OCI-LY1 (cell line): Measurements from ENCODE around the gene USP2.

ENCODE experiments used
- H2AFZ ChIP-seq: fragments of 200-600 bp; sonication (generic), shearing (Covaris generic); 2 replicates; pipeline ENCODE4 v1.6.0; 2014; ENCODE audit warnings: antibody characterized with exemption, mild to moderate bottlenecking, low read length
- H3F3A ChIP-seq: fragments of 200-600 bp; sonication (generic), shearing (Covaris generic); 2 replicates; pipeline ENCODE4 v1.6.0; 2014; ENCODE audit warnings: mild to moderate bottlenecking, antibody characterized with exemption, low read length, moderate library complexity; ENCODE audit not compliant: insufficient read depth
- H3K27ac ChIP-seq: fragments of 200-600 bp; sonication (generic); 2 replicates; pipeline ENCODE4 v1.5.1; 2014; ENCODE audit warnings: low read length, mixed run types, mild to moderate bottlenecking, low read depth; ENCODE audit not compliant: poor library complexity, severe bottlenecking
- H3K27me3 ChIP-seq: fragments of 200-600 bp; sonication (generic); 2 replicates; pipeline ENCODE4 v1.6.0; 2014; ENCODE audit warnings: antibody characterized with exemption, mild to moderate bottlenecking, low read length, moderate library complexity; ENCODE audit not compliant: insufficient read depth
- H3K36me3 ChIP-seq: fragments of 200-600 bp; sonication (generic); 2 replicates; pipeline ENCODE4 v1.6.1; 2014; ENCODE audit warnings: mild to moderate bottlenecking, antibody characterized with exemption, low read length, moderate library complexity, mixed read lengths; ENCODE audit not compliant: insufficient read depth
- H3K4me1 ChIP-seq: fragments of 200-600 bp; sonication (generic); 2 replicates; pipeline ENCODE4 v1.5.1; 2014; ENCODE audit warnings: mild to moderate bottlenecking, low read length, moderate library complexity; ENCODE audit not compliant: insufficient read depth, severe bottlenecking
- H3K4me2 ChIP-seq: fragments of 200-600 bp; sonication (generic), shearing (Covaris generic); 2 replicates; pipeline ENCODE4 v1.6.1; 2014; ENCODE audit warnings: low read length
- H3K4me3 ChIP-seq: fragments of 200-600 bp; sonication (generic); 2 replicates; pipeline ENCODE4 v1.5.1; 2014; ENCODE audit warnings: low read length, low read depth, mild to moderate bottlenecking, mixed read lengths; ENCODE audit not compliant: poor library complexity, severe bottlenecking
- H3K79me2 ChIP-seq: fragments of 200-600 bp; shearing (Covaris generic); 2 replicates; pipeline ENCODE4 v1.6.1; 2016; ENCODE audit warnings: mixed run types, low read length, mixed read lengths; ENCODE audit not compliant: insufficient read depth
- H3K9ac ChIP-seq: fragments of 200-600 bp; sonication (generic), shearing (Covaris generic); 2 replicates; pipeline ENCODE4 v1.6.1; 2014; ENCODE audit warnings: mild to moderate bottlenecking, low read length, mixed read lengths
- H3K9me2 ChIP-seq: fragments of 200-600 bp; sonication (generic), shearing (Covaris generic); 2 replicates; pipeline ENCODE4 v1.6.1; 2014; ENCODE audit warnings: low read depth, mild to moderate bottlenecking, low read length, mixed read lengths
- H3K9me3 ChIP-seq: fragments of 200-600 bp; shearing (Covaris generic); 2 replicates; pipeline ENCODE4 v1.6.1; 2014; ENCODE audit warnings: low read length, mixed read lengths
- H4K20me1 ChIP-seq: fragments of 200-600 bp; sonication (generic), shearing (Covaris generic); 2 replicates; pipeline ENCODE4 v1.6.0; 2016; ENCODE audit warnings: mild to moderate bottlenecking, low read length; ENCODE audit not compliant: insufficient read depth
- CTCF ChIP-seq: fragments of 200-600 bp; sonication (generic), shearing (Covaris generic); IDR thresholded peaks from 2 replicates; pipeline ENCODE4 v1.5.1; 2017; ENCODE audit warnings: mild to moderate bottlenecking, antibody characterized with exemption, low read length, moderate library complexity, mixed read lengths
- EZH2 ChIP-seq: fragments of 200-600 bp; sonication (generic), shearing (Covaris generic); IDR thresholded peaks from 2 replicates; pipeline ENCODE4 v1.8.0; 2017; ENCODE audit warnings: borderline replicate concordance, mixed run types, mild to moderate bottlenecking, antibody characterized with exemption, low read length, moderate library complexity, mixed read lengths

Gene USP2

GRCh38 chr11:119316729-119317591 is 64.5 kb downstream of the USP2 start, which contains the start of gene MCAM:
Gene MCAM (minus strand): TSS chr11:119317130. CDS start chr11:119317101, 29 bp downstream.
- Histone ChIP-seq H3K9me2 (no peaks in the 10 kb centered on the region), H3K4me2 (peak within 1 kb of the TSS; percentile 88), H3F3A (no peaks in the 10 kb centered on the region), H3K79me2 (no peaks in the 10 kb centered on the region), H3K4me3 (peak within 1 kb of the TSS; percentile 55), H3K27me3 (no peaks in the 10 kb centered on the region), H2AFZ (no peak within 1 kb of the TSS), H3K9me3 (no peaks in the 10 kb centered on the region), H3K4me1 (peaks cover 64% of the 10 kb centered on the region), H3K36me3 (no peaks in the 10 kb centered on the region), H3K27ac (no peak within 1 kb of the TSS), H3K9ac (peak within 1 kb of the TSS; percentile 7; the same call in 1 of the 2 replicates), H4K20me1 (no peaks in the 10 kb centered on the region)
- TF ChIP-seq CTCF (no peak), EZH2 (no peak)

- Histone ChIP-seq H3K4me1 (peaks cover 56% of the 10 kb centered on the region), H3K27ac (no peak overlapping the region), H3K9me2 (no peaks in the 10 kb centered on the region), H3F3A (no peaks in the 10 kb centered on the region), H2AFZ (no peak overlapping the region), H4K20me1 (no peaks in the 10 kb centered on the region), H3K27me3 (no peaks in the 10 kb centered on the region), H3K9me3 (no peaks in the 10 kb centered on the region), H3K9ac (peak overlapping the region; percentile 7; the same call in 1 of the 2 replicates), H3K36me3 (no peaks in the 10 kb centered on the region), H3K4me3 (peak overlapping the region; percentile 55), H3K79me2 (no peaks in the 10 kb centered on the region), H3K4me2 (peak overlapping the region; percentile 88)
- TF ChIP-seq EZH2 (no peak), CTCF (no peak)
These were observed 65.3 kb downstream of the USP2 start for GRCh38 chr11:119316016-119316728.

- H3K4me1 ChIP-seq: peaks cover 48% of the 10 kb centered on the region
- no peaks in the 10 kb centered on the region for H4K20me1 ChIP-seq
- TF ChIP-seq EZH2: no peak
- TF ChIP-seq CTCF: no peak; the same call in 1 of the 2 replicates
- H3K36me3 ChIP-seq: no peaks in the 10 kb centered on the region
- H2AFZ ChIP-seq: no peak overlapping the region
- peak overlapping the region; percentile 42; the same call in 1 of the 2 replicates for H3K9ac ChIP-seq
- no peaks in the 10 kb centered on the region for H3K9me3 ChIP-seq
- H3K27ac ChIP-seq: no peak overlapping the region
- H3K4me2 ChIP-seq: peak overlapping the region; percentile 88
- H3K9me2 ChIP-seq: no peaks in the 10 kb centered on the region
- H3K4me3 ChIP-seq: peak overlapping the region; percentile 55
- no peaks in the 10 kb centered on the region for H3K27me3 ChIP-seq
- H3F3A ChIP-seq: no peaks in the 10 kb centered on the region
- H3K79me2 ChIP-seq: no peaks in the 10 kb centered on the region
These were observed 66.1 kb downstream of the USP2 start for GRCh38 chr11:119315131-119316015.
